Measurements from ENCODE around the gene FAM78A.

Gene FAM78A

GRCh38 chr9:131299961-131300347 lies 23.6 kb upstream of the FAM78A start:
- ATAC-seq = no peak
- TF ChIP-seq, protein P1, sequence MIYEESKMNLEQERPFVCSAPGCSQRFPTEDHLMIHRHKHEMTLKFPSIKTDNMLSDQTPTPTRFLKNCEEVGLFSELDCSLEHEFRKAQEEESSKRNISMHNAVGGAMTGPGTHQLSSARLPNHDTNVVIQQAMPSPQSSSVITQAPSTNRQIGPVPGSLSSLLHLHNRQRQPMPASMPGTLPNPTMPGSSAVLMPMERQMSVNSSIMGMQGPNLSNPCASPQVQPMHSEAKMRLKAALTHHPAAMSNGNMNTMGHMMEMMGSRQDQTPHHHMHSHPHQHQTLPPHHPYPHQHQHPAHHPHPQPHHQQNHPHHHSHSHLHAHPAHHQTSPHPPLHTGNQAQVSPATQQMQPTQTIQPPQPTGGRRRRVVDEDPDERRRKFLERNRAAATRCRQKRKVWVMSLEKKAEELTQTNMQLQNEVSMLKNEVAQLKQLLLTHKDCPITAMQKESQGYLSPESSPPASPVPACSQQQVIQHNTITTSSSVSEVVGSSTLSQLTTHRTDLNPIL (CRISPR knock-in tag; IDR thresholded peaks at IDR 0.05; ENCODE audit: low read depth) = no peak
- TF ChIP-seq POU6F1 (CRISPR knock-in tag; IDR thresholded peaks at IDR 0.05; ENCODE audit: borderline replicate concordance, low read depth) = no peak
- no peak for TF ChIP-seq TOX (CRISPR knock-in tag; IDR thresholded peaks at IDR 0.05; ENCODE audit: borderline replicate concordance)
- TF ChIP-seq ZNF565 (CRISPR knock-in tag; conservative IDR thresholded peaks at IDR 0.05; ENCODE audit: low read depth) = no peak
- TF ChIP-seq ISL1 (CRISPR knock-in tag; IDR thresholded peaks at IDR 0.05) = no peak

GRCh38 chr9:131299346-131299960 lies 23.1 kb upstream of the FAM78A start:
- ATAC-seq = no peak
- no peak for TF ChIP-seq ESRRG (CRISPR knock-in tag; IDR thresholded peaks at IDR 0.05)
- no peak for TF ChIP-seq GLIS3 (CRISPR knock-in tag; IDR thresholded peaks at IDR 0.05)
- no peak for TF ChIP-seq ZNF565 (CRISPR knock-in tag; conservative IDR thresholded peaks at IDR 0.05; ENCODE audit: low read depth)
- TF ChIP-seq, protein P1 (CRISPR knock-in tag; IDR thresholded peaks at IDR 0.05; ENCODE audit: low read depth) = no peak
- TF ChIP-seq TCF4 (CRISPR knock-in tag; IDR thresholded peaks at IDR 0.05; ENCODE audit: borderline replicate concordance) = no peak
- no peak for TF ChIP-seq ZC3H10 (CRISPR knock-in tag; IDR thresholded peaks at IDR 0.05)
- TF ChIP-seq ISL1 (CRISPR knock-in tag; IDR thresholded peaks at IDR 0.05) = no peak
- TF ChIP-seq TSHZ2 (CRISPR knock-in tag; IDR thresholded peaks at IDR 0.05) = no peak
- no peak for TF ChIP-seq PPARA (CRISPR knock-in tag; IDR thresholded peaks at IDR 0.05; ENCODE audit: borderline replicate concordance)
- TF ChIP-seq ZNF8 (CRISPR knock-in tag; IDR thresholded peaks at IDR 0.05) = no peak
- TF ChIP-seq BACH2 (CRISPR knock-in tag; IDR thresholded peaks at IDR 0.05; ENCODE audit: borderline replicate concordance) = no peak
- no peak for TF ChIP-seq PATZ1 (CRISPR knock-in tag; IDR thresholded peaks at IDR 0.05; ENCODE audit: borderline replicate concordance)
- no peak for TF ChIP-seq ZFP30 (CRISPR knock-in tag; IDR thresholded peaks at IDR 0.05)
- TF ChIP-seq ARNTL (CRISPR knock-in tag; IDR thresholded peaks at IDR 0.05; ENCODE audit: borderline replicate concordance, low read depth) = no peak
- TF ChIP-seq OSR1 (CRISPR knock-in tag; IDR thresholded peaks at IDR 0.05) = no peak
- no peak for TF ChIP-seq TOX (CRISPR knock-in tag; IDR thresholded peaks at IDR 0.05; ENCODE audit: borderline replicate concordance)
- TF ChIP-seq CSRNP3 (CRISPR knock-in tag; IDR thresholded peaks at IDR 0.05) = no peak
- TF ChIP-seq ZNF70 (CRISPR knock-in tag; IDR thresholded peaks at IDR 0.05) = no peak

GRCh38 chr9:131298816-131299215 lies 22.5 kb upstream of the FAM78A start:
- ATAC-seq = no peak
- no peak for TF ChIP-seq TCF4 (CRISPR knock-in tag; IDR thresholded peaks at IDR 0.05; ENCODE audit: borderline replicate concordance)
- TF ChIP-seq ZNF8 (CRISPR knock-in tag; IDR thresholded peaks at IDR 0.05) = no peak
- no peak for TF ChIP-seq ZC3H10 (CRISPR knock-in tag; IDR thresholded peaks at IDR 0.05)
- no peak for TF ChIP-seq ZNF565 (CRISPR knock-in tag; conservative IDR thresholded peaks at IDR 0.05; ENCODE audit: low read depth)
- no peak for TF ChIP-seq CSDC2 (CRISPR knock-in tag; IDR thresholded peaks at IDR 0.05)
- TF ChIP-seq ZFP30 (CRISPR knock-in tag; IDR thresholded peaks at IDR 0.05) = no peak
- no peak for TF ChIP-seq TOX (CRISPR knock-in tag; IDR thresholded peaks at IDR 0.05; ENCODE audit: borderline replicate concordance)
- no peak for TF ChIP-seq ZFP3 (CRISPR knock-in tag; IDR thresholded peaks at IDR 0.05)
- TF ChIP-seq BACH2 (CRISPR knock-in tag; IDR thresholded peaks at IDR 0.05; ENCODE audit: borderline replicate concordance) = no peak
- no peak for TF ChIP-seq OSR1 (CRISPR knock-in tag; IDR thresholded peaks at IDR 0.05)
- no peak for TF ChIP-seq PATZ1 (CRISPR knock-in tag; IDR thresholded peaks at IDR 0.05; ENCODE audit: borderline replicate concordance)

Measured in SK-N-SH treated with all-trans-retinoic acid at 6 μM for 48 hours (cell line).